ENCODE results near the gene TMEM252.

Gene TMEM252

DNA sequence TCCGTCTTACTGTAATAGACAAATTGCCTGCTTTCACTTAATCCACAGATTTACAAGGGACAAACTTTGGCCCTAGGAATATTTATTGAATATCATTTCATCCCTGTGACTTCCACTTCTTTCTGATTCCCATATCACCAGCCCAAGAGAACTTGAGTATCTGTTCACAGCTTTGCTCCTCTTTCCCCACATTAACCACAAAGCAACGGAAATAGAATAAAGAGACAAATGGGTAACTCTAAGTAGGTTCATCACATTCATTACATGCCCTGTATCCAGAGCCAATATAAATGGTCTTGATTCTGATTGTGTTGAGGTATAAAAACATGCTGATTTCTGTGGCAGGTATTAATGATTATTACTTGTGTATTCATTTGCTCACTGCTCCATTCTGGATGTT is 41.9 kb downstream of the TMEM252 start:
- no peak for DNase-seq (ENCODE audit: low spot score)

DNA sequence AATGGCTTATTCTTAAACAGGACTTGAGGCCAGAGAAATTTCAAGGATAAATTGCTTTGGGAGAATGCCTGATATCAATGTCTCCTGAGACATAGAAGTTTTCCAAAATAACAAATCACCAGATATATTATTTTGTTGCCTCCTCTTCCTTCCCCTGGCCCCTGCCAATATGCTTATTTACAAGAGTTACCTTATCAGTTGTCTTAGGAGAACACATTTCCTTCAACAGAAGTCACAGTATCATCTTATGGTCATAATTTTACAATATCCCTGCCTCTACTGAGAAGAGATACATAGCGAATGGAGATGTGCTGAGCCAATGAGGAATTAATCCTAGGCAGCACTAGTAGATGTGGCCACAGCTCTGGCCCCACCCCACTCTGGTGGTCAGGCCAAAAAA is 43.1 kb downstream of the TMEM252 start:
- no peak for DNase-seq (ENCODE audit: low spot score)

GRCh38 chr9:68496356-68496755 is 44.3 kb downstream of the TMEM252 start:
- DNase-seq (ENCODE audit: low spot score): no peak

- DNase-seq (ENCODE audit: low spot score): no peak
Measured at GRCh38 chr9:68495247-68495646, 45.4 kb downstream of the TMEM252 start.

GRCh38 chr9:68493958-68494577 is 46.6 kb downstream of the TMEM252 start:
- no peak for DNase-seq (ENCODE audit: low spot score)

DNA sequence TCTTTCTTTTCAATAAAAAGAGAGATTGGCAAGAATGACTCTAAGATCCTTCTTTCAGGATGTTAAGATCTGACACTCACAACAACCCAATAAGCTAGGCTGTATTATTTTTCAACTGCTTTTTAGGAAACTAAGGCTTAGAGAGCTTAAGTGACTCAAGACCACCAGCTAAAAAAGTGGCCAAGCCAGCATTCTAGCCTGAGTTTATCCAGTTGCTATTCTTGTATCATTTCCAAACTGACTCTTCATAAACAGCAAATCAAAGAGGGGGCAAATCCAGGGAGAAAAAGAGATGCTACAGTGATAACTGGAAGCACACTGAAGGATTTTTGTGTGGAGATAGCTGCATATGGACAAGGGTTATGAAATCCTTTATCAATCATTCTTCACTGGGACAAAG is 47.1 kb downstream of the TMEM252 start:
- DNase-seq (ENCODE audit: low spot score): no peak

DNA sequence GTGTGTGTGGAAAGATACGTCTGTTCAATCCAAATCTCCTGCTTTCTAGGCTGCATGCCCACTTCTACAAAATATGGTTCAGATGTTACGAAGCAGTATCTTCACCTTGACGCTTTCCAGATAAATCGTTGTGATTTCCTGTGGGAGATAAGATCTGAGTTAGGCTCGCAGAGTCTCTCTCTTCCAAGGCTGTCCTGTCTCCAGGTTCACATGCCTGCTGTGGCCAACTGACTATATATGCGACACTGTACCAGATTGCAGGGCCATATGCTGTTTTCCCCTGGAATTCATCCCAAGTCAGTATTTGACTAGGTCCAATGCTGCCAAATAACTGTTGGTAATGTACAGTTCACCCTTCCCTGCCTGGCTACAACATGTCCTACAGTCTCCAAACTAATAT is 47.9 kb downstream of the TMEM252 start:
- no peak for DNase-seq (ENCODE audit: low spot score)

DNA sequence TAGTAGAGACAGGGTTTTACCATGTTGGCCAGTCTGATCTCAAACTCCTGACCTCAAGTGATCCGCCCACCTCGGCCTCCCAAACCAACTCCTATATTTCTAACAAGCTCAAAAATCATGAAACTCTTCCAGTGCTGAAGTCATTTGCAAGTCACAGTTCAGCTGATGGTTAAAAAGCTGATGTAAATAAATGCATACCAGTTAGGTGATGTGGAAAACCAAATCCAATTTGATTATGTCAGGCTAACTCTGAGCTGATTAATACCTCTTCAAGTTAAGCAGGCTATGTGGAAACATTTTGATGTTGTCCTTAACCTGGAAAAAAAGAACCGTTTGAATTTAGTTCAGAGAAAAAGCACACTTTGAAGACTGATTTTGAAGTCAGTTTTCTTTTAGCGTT is 51.0 kb downstream of the TMEM252 start:
- DNase-seq (ENCODE audit: low spot score): no peak

DNA sequence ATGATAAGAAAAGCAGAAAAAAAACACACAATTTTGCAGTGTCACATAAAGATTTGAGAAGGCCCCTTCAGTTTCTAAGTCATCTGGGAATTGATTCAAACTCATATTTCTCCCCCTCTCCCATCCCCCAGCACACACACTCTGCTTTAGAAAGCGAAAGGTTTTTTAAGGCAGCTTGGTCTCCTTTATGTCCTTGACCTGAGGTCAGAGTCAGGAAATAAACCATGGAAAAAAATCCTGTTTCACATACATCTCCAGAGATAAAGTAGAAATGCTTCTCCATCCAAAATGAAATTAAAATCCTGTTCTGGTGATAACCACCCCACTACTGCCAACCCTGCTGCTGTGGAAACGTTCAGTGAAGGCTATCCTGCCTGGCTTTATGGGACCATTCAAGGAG is 52.6 kb downstream of the TMEM252 start:
- no peak for DNase-seq (ENCODE audit: low spot score)

All from CD4-positive, alpha-beta T cell treated with Interleukin-15 for 4 hours (primary cell).